WTC11 (cell line): ENCODE results near the gene MED19.
"Not testable (repeated sequence)": the region's sequence is repeated elsewhere in the genome, so short reads cannot be mapped to it uniquely, and the experiment has no call there.

Experiments
- ATF3 ChIP-seq: sonication (generic); formaldehyde crosslinking; conservative IDR thresholded peaks from 2 replicates; pipeline ENCODE4 v1.8.1; 2022; ENCODE audit warnings: mild to moderate bottlenecking, missing genetic modification reagents
- CREB1 ChIP-seq: sonication (generic); formaldehyde crosslinking; IDR thresholded peaks from 2 replicates; pipeline ENCODE4 v1.8.0; 2023; ENCODE audit warnings: mild to moderate bottlenecking, missing genetic modification reagents
- CTCF ChIP-seq: fragments of 200-600 bp; IDR thresholded peaks from 2 replicates; pipeline ENCODE4 v1.8.0; 2022; ENCODE audit warnings: antibody characterized with exemption
- EMX1 ChIP-seq: fragments of 250-450 bp; sonication (Bioruptor Pico); IDR thresholded peaks from 2 replicates; pipeline ENCODE4 v1.8.0; 2021; ENCODE audit warnings: mild to moderate bottlenecking
- IRF2 ChIP-seq: sonication (generic); formaldehyde crosslinking; IDR thresholded peaks from 2 replicates; pipeline ENCODE4 v1.8.0; 2022; ENCODE audit warnings: low read depth, missing genetic modification reagents, borderline replicate concordance
- JUN ChIP-seq: sonication (generic); formaldehyde crosslinking; IDR thresholded peaks from 2 replicates; pipeline ENCODE4 v1.8.0; 2023; ENCODE audit warnings: mild to moderate bottlenecking, missing genetic modification reagents
- MLX ChIP-seq: sonication (generic); formaldehyde crosslinking; IDR thresholded peaks from 2 replicates; pipeline ENCODE4 v1.8.1; 2023; ENCODE audit warnings: mild to moderate bottlenecking, missing genetic modification reagents, moderate library complexity
- SMAD4 ChIP-seq: sonication (generic); formaldehyde crosslinking; IDR thresholded peaks from 2 replicates; pipeline ENCODE4 v1.8.0; 2022; ENCODE audit warnings: mild to moderate bottlenecking, missing genetic modification reagents
- SP1 ChIP-seq: sonication (generic); formaldehyde crosslinking; conservative IDR thresholded peaks from 2 replicates; pipeline ENCODE4 v1.8.1; 2022; ENCODE audit warnings: missing genetic modification reagents
- TEAD4 ChIP-seq: sonication (generic); formaldehyde crosslinking; IDR thresholded peaks from 2 replicates; pipeline ENCODE4 v1.8.0; 2022; ENCODE audit warnings: mild to moderate bottlenecking, missing genetic modification reagents
- USF2 ChIP-seq: sonication (generic); formaldehyde crosslinking; IDR thresholded peaks from 2 replicates; pipeline ENCODE4 v1.8.1; 2023; ENCODE audit warnings: mild to moderate bottlenecking, missing genetic modification reagents, moderate library complexity
- ZNF263 ChIP-seq: sonication (generic); formaldehyde crosslinking; IDR thresholded peaks from 2 replicates; pipeline ENCODE4 v1.8.1; 2022; ENCODE audit warnings: low read depth, mild to moderate bottlenecking, moderate library complexity, missing genetic modification reagents
- ZNF281 ChIP-seq: sonication (generic); formaldehyde crosslinking; IDR thresholded peaks from 2 replicates; pipeline ENCODE4 v1.8.0; 2023; ENCODE audit warnings: mild to moderate bottlenecking, missing genetic modification reagents
- ZNF423 ChIP-seq: fragments of 250-450 bp; sonication (Bioruptor Pico); IDR thresholded peaks from 2 replicates; pipeline ENCODE4 v2.1.2; 2022; ENCODE audit warnings: mild to moderate bottlenecking, moderate library complexity

- not testable (repeated sequence) for TF ChIP-seq CTCF; ZNF281; ZNF423 (CRISPR knock-in tag); IRF2 (CRISPR knock-in tag); USF2 (CRISPR knock-in tag); TEAD4 (CRISPR knock-in tag); ATF3; SP1 (CRISPR knock-in tag); SMAD4; ZNF263 (CRISPR knock-in tag); CREB1 (CRISPR knock-in tag); MLX (CRISPR knock-in tag); JUN; EMX1 (CRISPR knock-in tag)
Observed at GRCh38 chr11:57705432-57705831, 6.6 kb downstream of the MED19 start.
